Endothelial cell of umbilical vein (primary cell): ENCODE data around the gene LCOR. TPM values are rescaled to one million over a fixed set of nuclear protein-coding genes. Genes with fewer than 3 reads are reported as not detected.

Experiments
- BruUV-seq: library from RNA; stranded (reverse); fragments of 400-500 nt; replicated peaks from 2 replicates; lab custom pipeline; 2021; lab: Mats Ljungman, UMichigan
- CTCF ChIA-PET: fragments of 300-600, 350-600 bp; sonication (Branson Sonifier 250); formaldehyde crosslinking; loops from one replicate; lab custom pipeline; 2021; ENCODE audit warnings: antibody characterized with exemption, inconsistent platforms; lab: Charles Lee
- POLR2A ChIA-PET: fragments of 300-600, 350-600 bp; sonication (Branson Sonifier 250); formaldehyde crosslinking; loops from one replicate; lab custom pipeline; 2021; ENCODE audit warnings: antibody characterized with exemption, inconsistent platforms; lab: Charles Lee
- DNase-seq: peaks from one replicate; pipeline ENCODE4 v3.0.0-alpha.2; 2011; ENCODE audit warnings: low read depth, low spot score
- FAIRE-seq: peaks from 2 replicates; lab custom pipeline; 2011; peaks lifted over from hg19 to GRCh38; lab: Jason Lieb, UNC
- H2AFZ ChIP-seq: 2 replicates; pipeline ENCODE4 v1.6.0; 2012; ENCODE audit warnings: low read depth, low read length, control low read depth, inconsistent platforms
- H3K27ac ChIP-seq: 2 replicates; pipeline ENCODE4 v1.5.1; 2011; ENCODE audit warnings: low read depth, mild to moderate bottlenecking, control low read depth, low read length, moderate library complexity; ENCODE audit not compliant: insufficient read depth
- H3K27me3 ChIP-seq, 2 experiments: 2 replicates each; pipeline versions ENCODE4 v1.6.0 to v1.6.1; 2011; ENCODE audit warnings: low read length in 2 of 2, mixed read lengths in 1 of 2; ENCODE audit not compliant: control insufficient read depth in 2 of 2, insufficient read depth in 2 of 2
- H3K36me3 ChIP-seq, 2 experiments: 2 replicates in 1 of 2; 3 replicates in 1 of 2; pipeline ENCODE4 v1.5.1; 2011; ENCODE audit warnings: low read length in 2 of 2, mild to moderate bottlenecking in 1 of 2, moderate library complexity in 1 of 2; ENCODE audit not compliant: control insufficient read depth in 2 of 2, insufficient read depth in 2 of 2; ENCODE audit errors: extremely low read depth in 1 of 2
- H3K4me1 ChIP-seq: 3 replicates; pipeline ENCODE4 v1.5.1; 2011; ENCODE audit warnings: mild to moderate bottlenecking, low read length; ENCODE audit not compliant: control insufficient read depth, insufficient read depth; ENCODE audit errors: extremely low read depth
- H3K4me2 ChIP-seq: 2 replicates; pipeline ENCODE4 v1.6.1; 2011; ENCODE audit warnings: low read length, control low read depth, mixed read lengths; ENCODE audit not compliant: insufficient read depth
- H3K4me3 ChIP-seq, 3 experiments: fragments of 200-600 bp in 1 of 3; sonication (generic), shearing (Covaris generic) in 1 of 3; replicated peaks in 1 of 3; 2 replicates each; pipeline ENCODE4 v1.5.1; 2011 to 2016; ENCODE audit warnings: control low read depth in 3 of 3, low read length in 3 of 3, mild to moderate bottlenecking in 2 of 3, inconsistent platforms in 1 of 3, low read depth in 1 of 3, moderate library complexity in 1 of 3; ENCODE audit not compliant: insufficient read depth in 1 of 3
- H3K79me2 ChIP-seq: 2 replicates; pipeline ENCODE4 v1.6.0; 2012; ENCODE audit warnings: low read length, inconsistent platforms; ENCODE audit not compliant: control insufficient read depth, insufficient read depth
- H3K9ac ChIP-seq: replicated peaks from 2 replicates; pipeline ENCODE3; 2011; ENCODE audit warnings: low read length, control low read depth; ENCODE audit not compliant: insufficient read depth; ENCODE audit errors: extremely low read depth
- H3K9me1 ChIP-seq: replicated peaks from 3 replicates; pipeline ENCODE4 v1.6.0; 2011; ENCODE audit warnings: mild to moderate bottlenecking, low read length; ENCODE audit not compliant: control insufficient read depth, insufficient read depth; ENCODE audit errors: extremely low read depth
- H3K9me3 ChIP-seq: replicated peaks from 2 replicates; pipeline ENCODE4 v1.5.1; 2012; ENCODE audit warnings: low read length, inconsistent platforms; ENCODE audit not compliant: control insufficient read depth, insufficient read depth
- H4K20me1 ChIP-seq: replicated peaks from 2 replicates; pipeline ENCODE3; 2011; ENCODE audit warnings: mild to moderate bottlenecking, low read length; ENCODE audit not compliant: control insufficient read depth, insufficient read depth; ENCODE audit errors: extremely low read depth
- CTCF ChIP-seq, 2 donors: IDR thresholded peaks; 1 replicate in 1 of 2; 2 replicates in 1 of 2; pipeline ENCODE4 v1.5.1; 2011; ENCODE audit warnings: low read length in 2 of 2, mild to moderate bottlenecking in 2 of 2, moderate library complexity in 2 of 2, control low read depth in 1 of 2, inconsistent platforms in 1 of 2, low read depth in 1 of 2; ENCODE audit not compliant: insufficient read depth in 1 of 2; ENCODE audit errors: extremely low read depth in 1 of 2
- EZH2 ChIP-seq: IDR thresholded peaks from 2 replicates; pipeline ENCODE4 v1.6.1; 2012; ENCODE audit warnings: borderline replicate concordance, low read depth, mild to moderate bottlenecking, moderate library complexity, low read length, inconsistent platforms; ENCODE audit not compliant: severe bottlenecking
- GATA2 ChIP-seq: IDR thresholded peaks from 2 replicates; pipeline ENCODE4 v1.7.0; 2011; ENCODE audit warnings: low read depth, mild to moderate bottlenecking, moderate library complexity, mixed read lengths, low read length; ENCODE audit not compliant: insufficient read length, insufficient read depth
- JUN ChIP-seq: IDR thresholded peaks from 2 replicates; pipeline ENCODE4 v1.6.1; 2011; ENCODE audit warnings: borderline replicate concordance, low read depth; ENCODE audit not compliant: insufficient read length, insufficient read depth
- MAX ChIP-seq: IDR thresholded peaks from 2 replicates; pipeline ENCODE4 v1.6.1; 2011; ENCODE audit not compliant: insufficient read depth, insufficient read length
- MYC ChIP-seq: IDR thresholded peaks from one replicate; pipeline ENCODE4 v1.6.1; 2011; ENCODE audit warnings: mild to moderate bottlenecking, low read depth, low read length
- POLR2A ChIP-seq: IDR thresholded peaks from 2 replicates; pipeline ENCODE4 v1.6.1; 2012; ENCODE audit warnings: low read depth, mild to moderate bottlenecking, control low read depth, low read length
- POLR2AphosphoS5 ChIP-seq: IDR thresholded peaks from 2 replicates; pipeline ENCODE4 v1.6.1; 2012; ENCODE audit warnings: low read depth, mild to moderate bottlenecking, control low read depth, low read length, moderate library complexity; ENCODE audit not compliant: insufficient read depth
- dilution Hi-C: fragments of 300-500 bp; cut with MboI; formaldehyde crosslinking; loops from one replicate; pipeline ENCODE4 v1.15.0; 2019; ENCODE audit warnings: low sequenced_read_pairs; ENCODE audit not compliant: extremely low pct_ligation_motif_present
- intact Hi-C: fragments of 100-400 bp; cut with micrococcal nuclease; formaldehyde crosslinking; loops from one replicate; pipeline ENCODE4 v1.10.0; 2022
- polyA plus RNA-seq, 4 experiments: library from polyadenylated mRNA; depleted of rRNA in 3 of 4; stranded (reverse) in 3 of 4; unstranded in 1 of 4; fragments of >200 nt; gene quantifications; 2 replicates each; pipeline versions ENCODE4 v1.2.1 to v1.2.3, GENCODE V29; 2011 to 2012; ENCODE audit warnings: missing spikeins in 1 of 4
- total RNA-seq: library from RNA; stranded (reverse); gene quantifications from 2 replicates; pipeline ENCODE4 v1.2.3, GENCODE V29; 2021

LCOR gene
- total and polyA plus RNA-seq, 2 donors (not counting 3 experiments of a cell fraction or from before 2014, with no cell fraction given) = 11.6 to 39.0 TPM

GRCh38 chr10:97042716-97043562, 210.8 kb downstream of the LCOR start:
- CTCF ChIA-PET = interaction anchor here (1.4 to 1.9 kb wide), 2 partner anchors 14 to 18 kb away, joined by 4 to 5 read pairs; no protein-coding TSS in a partner anchor
- FAIRE-seq = no peak
- H4K20me1 ChIP-seq = no peaks in the 10 kb centered on the region
- H3K27me3 ChIP-seq = no peaks in the 10 kb centered on the region
- H3K9me3 ChIP-seq = no peaks in the 10 kb centered on the region
- BruUV-seq = no TSS peak
- POLR2A ChIA-PET = no interaction called here
- no peak overlapping the region for H3K27ac ChIP-seq
- no peak for TF ChIP-seq CTCF (IDR thresholded peaks at IDR 0.05; ENCODE audit: extremely low read depth in 1 of 2, insufficient read depth in 1 of 2, low read depth in 1 of 2, low read length in 2 of 2)
- no peak for TF ChIP-seq POLR2A
- no peak for TF ChIP-seq JUN
- no peak for TF ChIP-seq MYC
- no peak for TF ChIP-seq MAX
- no peak for TF ChIP-seq POLR2AphosphoS5
- TF ChIP-seq EZH2 = no peak
- no peak for TF ChIP-seq GATA2
- H3K79me2 ChIP-seq = no peaks in the 10 kb centered on the region
- no peak overlapping the region for H3K9ac ChIP-seq
- dilution Hi-C loops = no loop called here
- H3K4me1 ChIP-seq = no peaks in the 10 kb centered on the region
- no peak for DNase-seq
- no peak overlapping the region for H2AFZ ChIP-seq
- H3K9me1 ChIP-seq = no peaks in the 10 kb centered on the region
- no peak overlapping the region for H3K4me3 ChIP-seq
- H3K4me2 ChIP-seq = no peak overlapping the region
- intact Hi-C loops = no loop called here
- no peaks in the 10 kb centered on the region for H3K36me3 ChIP-seq
